A204.1 (cell line): Measurements from ENCODE around the gene DOLPP1.
"Not testable (repeated sequence)": the region's sequence is repeated elsewhere in the genome, so short reads cannot be mapped to it uniquely, and the experiment has no call there.

ENCODE experiments used
- FAIRE-seq: peaks from 2 replicates; lab custom pipeline; 2012; peaks lifted over from hg19 to GRCh38; lab: Jason Lieb, UNC

The DOLPP1 gene

DNA sequence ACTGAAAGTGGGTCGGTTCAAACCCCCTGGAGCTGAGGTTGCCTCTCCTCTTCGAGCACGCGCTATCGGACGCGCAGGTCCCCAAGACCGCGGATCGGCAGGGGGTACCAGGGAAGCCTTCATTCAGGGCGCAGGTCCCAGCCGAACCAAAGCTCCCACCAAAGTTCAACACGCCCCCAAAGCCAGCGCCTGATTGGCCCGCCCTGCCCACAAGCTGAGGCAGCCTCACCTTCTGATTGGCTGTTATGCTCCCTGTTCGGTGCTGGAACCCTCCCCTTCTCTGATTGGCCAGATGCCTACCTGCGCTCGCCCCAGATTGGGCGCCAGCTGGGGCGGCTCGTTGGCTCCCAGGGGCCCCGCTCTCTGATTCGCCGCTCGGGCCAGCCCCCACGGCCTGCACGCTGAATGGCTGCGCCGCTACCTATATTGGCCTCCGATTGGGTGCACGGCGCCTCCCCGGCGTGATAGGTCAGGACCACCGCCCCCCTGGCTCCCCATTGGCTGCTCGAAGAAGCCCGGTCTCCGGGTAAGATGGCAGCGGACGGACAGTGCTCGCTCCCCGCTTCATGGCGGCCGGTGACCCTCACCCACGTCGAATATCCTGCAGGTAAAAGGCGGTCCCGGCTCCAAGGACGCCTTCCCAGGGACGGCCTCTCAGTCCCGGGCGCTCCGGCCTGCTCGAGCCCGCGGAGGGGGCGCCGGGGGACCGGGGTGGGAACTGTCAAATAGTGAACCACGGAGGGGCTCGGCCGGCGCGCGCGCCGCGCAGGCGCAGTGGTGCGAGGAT is at the start of gene DOLPP1:
Gene DOLPP1 (plus strand): TSS at position 511 of the 787 bp plus-strand sequence. CDS start 21 bp downstream, at position 532.
- FAIRE-seq = peak; percentile 97

GRCh38 chr9:129031514-129031913 is 49.4 kb upstream of the DOLPP1 start:
- FAIRE-seq = no peak

GRCh38 chr9:129032541-129033159 is 48.3 kb upstream of the DOLPP1 start:
- FAIRE-seq = no peak

GRCh38 chr9:129033216-129033615 is 47.7 kb upstream of the DOLPP1 start:
- FAIRE-seq = no peak

- FAIRE-seq = not testable (repeated sequence)
These were observed 45.1 kb upstream of the DOLPP1 start for GRCh38 chr9:129035838-129036237.

- peak; percentile 98 for FAIRE-seq
These were observed 44.5 kb upstream of the DOLPP1 start, which contains the start of gene MIGA2 for GRCh38 chr9:129036241-129036922. MIGA2 (plus strand) TSS chr9:129036626; CDS start chr9:129040595, 3,969 bp downstream.

DNA sequence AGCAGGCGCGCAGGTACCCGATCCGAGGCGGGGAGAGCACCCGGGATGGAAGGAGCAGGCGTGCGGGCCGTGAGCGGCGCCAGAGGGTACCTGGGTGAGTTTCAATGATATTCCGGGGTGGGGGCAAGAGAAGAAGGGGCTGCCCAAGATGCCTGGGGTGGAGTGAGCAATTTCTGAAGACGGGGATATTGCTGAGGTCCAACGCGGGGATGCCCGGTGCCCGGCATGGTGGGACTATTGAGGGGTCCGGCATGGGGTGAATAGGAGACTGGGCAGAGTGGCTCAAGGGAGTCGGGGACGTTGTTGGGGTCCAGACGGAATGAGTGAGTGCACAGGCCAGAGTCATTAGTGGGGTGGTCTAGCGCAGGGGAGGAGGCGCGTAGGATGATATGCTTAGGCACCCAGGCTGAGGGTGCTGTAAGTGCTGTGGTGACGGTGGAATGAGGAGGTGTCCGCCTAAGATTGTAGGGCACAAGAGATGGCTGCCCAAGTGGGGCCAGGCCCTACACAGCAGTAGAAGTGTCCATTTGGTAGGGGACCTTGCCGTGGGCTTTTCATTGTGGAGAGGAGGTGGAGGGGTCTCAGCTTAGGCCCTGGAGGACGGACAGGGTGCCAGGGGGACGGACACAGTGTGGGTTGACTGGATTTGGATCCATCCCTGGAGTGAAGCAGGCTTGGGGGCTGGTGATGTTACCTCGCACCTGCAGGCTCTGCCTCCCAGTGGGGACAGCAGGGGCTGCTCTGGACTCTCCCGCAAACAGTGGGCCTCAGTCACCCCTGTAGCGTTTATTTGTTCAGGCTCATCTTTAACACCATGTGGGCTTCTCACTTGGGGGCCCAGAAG is 43.8 kb upstream of the DOLPP1 start:
- FAIRE-seq = no peak

GRCh38 chr9:129037767-129038098 is 43.2 kb upstream of the DOLPP1 start:
- FAIRE-seq = no peak

GRCh38 chr9:129038109-129038852 is 42.6 kb upstream of the DOLPP1 start:
- no peak for FAIRE-seq

DNA sequence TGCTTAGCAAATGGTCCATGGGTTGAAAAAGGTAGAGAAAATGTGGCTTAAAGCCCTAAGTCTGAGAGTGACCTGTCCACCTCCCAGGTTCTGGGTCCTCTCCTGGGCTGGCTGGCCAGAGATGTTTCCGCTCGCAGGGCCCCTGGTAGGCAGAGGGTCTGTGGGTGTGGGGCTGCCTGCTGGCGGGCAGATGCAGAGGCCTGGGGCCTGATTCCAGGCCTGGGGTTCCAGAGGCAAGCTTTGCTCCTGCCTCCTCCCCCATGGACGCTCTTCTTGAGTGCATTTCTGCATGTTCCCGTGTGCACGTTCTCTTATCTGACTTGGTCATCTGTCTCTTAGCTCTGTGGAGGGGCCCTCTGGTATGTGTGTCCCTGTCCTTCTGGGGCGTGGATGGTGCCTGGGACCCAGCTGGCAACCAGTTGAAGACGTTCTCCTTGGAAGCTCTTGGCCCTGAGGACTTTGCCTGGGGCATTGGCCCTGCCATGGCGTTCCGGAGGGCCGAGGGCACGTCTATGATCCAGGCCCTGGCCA is 40.7 kb upstream of the DOLPP1 start:
- no peak for FAIRE-seq

DNA sequence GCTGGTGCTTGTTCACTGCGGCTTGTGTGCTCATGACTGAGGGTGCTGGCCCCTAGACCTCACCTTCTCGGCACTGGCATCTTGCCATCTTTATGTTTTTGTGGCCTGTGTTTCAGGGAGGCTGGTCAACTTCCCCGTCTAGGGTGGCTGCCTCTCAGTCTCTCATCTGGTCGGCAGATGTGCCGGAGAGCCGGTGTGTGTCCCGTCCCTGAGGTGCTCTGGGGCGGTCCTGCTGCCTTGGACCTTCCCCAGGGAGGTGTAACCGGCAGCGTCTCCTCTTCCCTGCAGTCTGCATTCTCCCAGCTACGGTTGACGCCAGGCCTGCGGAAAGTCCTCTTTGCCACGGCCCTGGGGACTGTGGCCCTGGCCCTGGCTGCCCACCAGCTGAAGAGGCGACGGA is 38.9 kb upstream of the DOLPP1 start:
- no peak for FAIRE-seq

GRCh38 chr9:129052592-129052991 is 28.3 kb upstream of the DOLPP1 start:
- FAIRE-seq = no peak

DNA sequence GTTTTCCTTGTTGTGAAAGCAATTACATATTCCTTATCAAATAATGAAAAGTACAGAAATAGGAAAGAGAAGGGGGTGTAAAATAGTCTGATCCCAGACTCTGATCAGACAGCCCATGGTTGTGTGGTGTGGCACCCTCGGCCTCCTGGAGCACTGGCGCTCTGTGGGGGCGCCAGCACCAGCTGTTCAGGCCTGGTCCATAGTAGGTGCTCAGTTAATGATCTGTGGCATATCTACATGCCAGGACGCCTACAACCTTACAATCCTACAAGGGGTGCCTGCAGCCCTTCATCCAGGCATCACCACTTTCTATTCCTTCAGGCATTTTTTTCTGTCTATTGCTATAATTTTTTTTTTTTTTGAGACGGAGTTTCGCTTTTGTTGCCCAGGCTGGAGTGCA is 27.9 kb upstream of the DOLPP1 start:
- no peak for FAIRE-seq

DNA sequence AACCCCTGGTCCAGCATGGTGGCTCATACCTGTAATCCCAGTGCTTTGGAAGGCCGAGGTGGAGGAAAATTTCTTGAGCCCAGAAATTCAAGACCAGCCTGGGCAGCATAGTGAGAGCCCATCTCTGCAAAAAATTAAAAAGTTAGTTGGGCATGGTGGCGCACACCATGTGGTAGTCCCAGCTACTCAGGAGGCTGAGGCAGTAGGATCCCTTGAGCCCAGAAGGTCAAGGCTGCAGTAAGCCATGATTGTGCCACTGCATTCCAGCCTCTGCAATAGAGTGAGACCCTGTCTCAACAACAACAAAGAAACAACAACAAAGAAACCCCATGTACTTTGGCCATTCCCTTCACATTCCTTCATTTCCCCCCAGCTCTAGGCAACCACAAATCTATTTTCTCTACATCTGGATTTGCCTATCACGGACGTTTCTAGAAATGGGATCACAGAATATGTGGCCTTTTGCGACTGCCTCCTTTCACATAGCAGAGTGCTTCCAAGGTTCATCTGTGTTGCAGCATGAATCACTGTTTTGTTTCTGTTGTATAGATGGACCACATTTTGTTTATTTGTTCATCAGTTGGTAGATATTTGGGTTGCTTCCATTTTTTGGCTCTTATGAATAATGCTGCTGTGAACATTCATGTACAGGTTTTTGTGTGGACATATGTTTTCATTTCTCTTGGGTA is 26.6 kb upstream of the DOLPP1 start:
- FAIRE-seq = no peak

DNA sequence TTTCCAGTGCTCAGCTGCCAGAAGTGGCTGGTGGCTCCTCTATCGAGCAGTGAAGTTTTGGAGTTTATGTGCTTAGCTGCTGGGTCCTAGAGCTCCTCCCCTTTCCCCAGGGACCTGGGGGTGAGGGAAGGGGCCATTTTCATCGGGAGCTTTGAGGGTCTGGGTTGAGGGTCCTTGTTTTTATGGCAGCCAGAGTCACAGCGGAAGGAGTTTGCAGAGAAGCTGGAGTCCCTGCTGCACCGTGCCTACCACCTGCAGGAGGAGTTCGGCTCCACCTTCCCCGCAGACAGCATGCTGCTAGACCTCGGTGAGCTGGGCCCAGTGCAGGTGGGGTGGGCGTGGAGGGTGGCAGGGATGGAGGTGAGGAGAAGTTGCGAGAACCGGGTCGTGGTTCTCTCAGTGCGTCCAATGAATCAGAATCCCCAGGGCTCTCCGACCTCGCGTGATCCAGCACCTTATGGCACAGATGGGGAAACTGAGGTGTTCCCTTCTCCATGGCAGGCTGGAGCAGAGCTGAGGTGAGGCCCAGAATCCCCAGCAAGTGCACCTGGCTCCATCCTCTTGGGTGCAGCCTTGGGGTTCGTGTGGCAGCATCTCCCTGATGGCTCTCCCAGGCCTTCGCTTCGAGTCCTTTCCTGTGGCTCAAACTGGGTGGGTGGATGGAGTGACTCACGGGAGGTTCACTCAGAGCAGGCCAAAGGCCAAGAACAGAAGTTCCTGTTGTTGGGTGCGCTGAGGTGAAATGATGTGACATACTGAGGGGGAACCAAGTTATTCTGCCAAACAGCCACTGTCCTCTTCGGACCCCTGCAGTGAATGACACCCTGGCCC is 21.7 kb upstream of the DOLPP1 start:
- FAIRE-seq = no peak

DNA sequence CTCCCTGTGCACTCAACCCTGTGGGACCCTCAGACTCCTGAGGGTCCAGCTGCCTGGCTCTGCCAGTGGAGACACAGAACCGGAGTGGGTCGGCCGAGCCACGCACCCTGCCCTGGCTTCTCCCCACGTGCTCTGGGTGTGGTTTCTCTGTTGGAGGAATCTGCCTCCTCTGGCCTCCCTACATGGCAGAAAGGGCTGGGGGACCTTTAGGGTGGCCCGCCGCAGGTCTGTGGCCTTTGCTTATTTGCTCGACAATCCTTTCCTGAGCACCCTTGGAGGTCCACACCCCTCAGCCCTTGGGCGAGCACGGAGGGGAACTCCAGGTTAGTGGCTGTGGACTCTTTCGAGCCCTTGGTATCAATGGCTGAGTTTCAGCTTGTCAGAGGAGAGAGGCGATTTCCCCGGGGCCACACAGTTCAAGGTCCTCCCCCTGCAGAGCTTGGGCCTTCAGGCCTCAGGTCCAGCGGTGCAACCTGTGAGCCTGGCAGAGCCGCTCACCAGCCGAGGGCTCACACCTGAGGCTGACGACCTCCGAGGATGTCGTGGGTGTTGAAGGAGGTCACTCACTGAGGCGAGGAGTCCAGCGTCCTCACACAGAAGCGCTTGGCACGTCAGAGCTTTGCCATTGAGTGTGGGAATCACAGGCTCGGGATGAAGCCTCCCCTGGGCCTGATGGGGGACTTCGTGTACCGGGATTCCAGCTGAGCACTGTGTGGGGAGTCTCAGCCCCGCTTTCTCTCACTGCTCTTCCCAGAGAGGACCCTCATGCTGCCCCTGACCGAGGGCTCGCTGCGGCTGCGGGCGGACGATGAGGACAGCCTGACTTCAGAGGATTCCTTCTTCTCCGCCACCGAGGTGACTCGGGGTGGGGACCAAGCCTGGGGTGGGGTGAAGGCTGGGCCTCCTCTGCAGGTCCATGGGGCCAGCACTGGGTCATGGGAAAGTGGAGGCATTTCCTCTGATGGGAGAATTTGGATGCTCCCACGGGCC is 20.8 kb upstream of the DOLPP1 start:
- no peak for FAIRE-seq

- no peak for FAIRE-seq
These were observed 19.9 kb upstream of the DOLPP1 start for GRCh38 chr9:129060991-129061390.

GRCh38 chr9:129063061-129063460 is 17.9 kb upstream of the DOLPP1 start:
- FAIRE-seq = no peak

GRCh38 chr9:129064499-129064908 is 16.4 kb upstream of the DOLPP1 start:
- no peak for FAIRE-seq
